SK-N-SH treated with all-trans-retinoic acid at 6 μM for 48 hours (cell line): ENCODE data around the gene PSMB7.

Experiments
- CREB5 ChIP-seq: fragments of 250-450 bp; sonication (Bioruptor Pico); IDR thresholded peaks from 2 replicates; pipeline ENCODE4 v1.5.1; 2020; ENCODE audit warnings: low read depth, mild to moderate bottlenecking, moderate library complexity
- ESRRG ChIP-seq: fragments of 250-450 bp; sonication (Bioruptor Pico); IDR thresholded peaks from 2 replicates; pipeline ENCODE4 v1.6.1; 2021; ENCODE audit warnings: mild to moderate bottlenecking
- GLIS3 ChIP-seq: fragments of 250-450 bp; sonication (Bioruptor Pico); IDR thresholded peaks from 2 replicates; pipeline ENCODE4 v1.5.0; 2020; ENCODE audit warnings: mild to moderate bottlenecking, moderate library complexity
- OSR1 ChIP-seq: fragments of 250-450 bp; sonication (Bioruptor Pico); IDR thresholded peaks from 2 replicates; pipeline ENCODE4 v1.8.0; 2022; ENCODE audit warnings: moderate library complexity, mild to moderate bottlenecking, inconsistent platforms
- PATZ1 ChIP-seq: fragments of 250-450 bp; sonication (Bioruptor Pico); IDR thresholded peaks from 2 replicates; pipeline ENCODE4 v1.8.0; 2020; ENCODE audit warnings: mild to moderate bottlenecking, moderate library complexity, borderline replicate concordance
- RARB ChIP-seq: fragments of 250-450 bp; sonication (Bioruptor Pico); IDR thresholded peaks from 2 replicates; pipeline ENCODE4 v1.8.0; 2021; ENCODE audit warnings: mild to moderate bottlenecking, moderate library complexity
- SNAI2 ChIP-seq: fragments of 250-450 bp; sonication (Bioruptor Pico); IDR thresholded peaks from 2 replicates; pipeline ENCODE4 v1.5.0; 2020; ENCODE audit warnings: mild to moderate bottlenecking, moderate library complexity
- TCF4 ChIP-seq: fragments of 250-450 bp; sonication (Bioruptor Pico); IDR thresholded peaks from 2 replicates; pipeline ENCODE4 v1.8.0; 2021; ENCODE audit warnings: mild to moderate bottlenecking, moderate library complexity, borderline replicate concordance
- TSHZ2 ChIP-seq: fragments of 250-450 bp; sonication (Bioruptor Pico); IDR thresholded peaks from 2 replicates; pipeline ENCODE4 v1.5.0; 2020; ENCODE audit warnings: mild to moderate bottlenecking, moderate library complexity
- ZC3H10 ChIP-seq: fragments of 250-450 bp; sonication (Bioruptor Pico); IDR thresholded peaks from 2 replicates; pipeline ENCODE4 v1.5.1; 2021; ENCODE audit warnings: mild to moderate bottlenecking, moderate library complexity
- ZFP3 ChIP-seq: fragments of 250-450 bp; sonication (Bioruptor Pico); IDR thresholded peaks from 2 replicates; pipeline ENCODE4 v1.5.0; 2020; ENCODE audit warnings: mild to moderate bottlenecking, moderate library complexity
- ZFP30 ChIP-seq: fragments of 450-650 bp; formaldehyde crosslinking; IDR thresholded peaks from 2 replicates; pipeline ENCODE4 v1.5.0; 2022; ENCODE audit warnings: mild to moderate bottlenecking, moderate library complexity

- TF ChIP-seq PATZ1 (CRISPR knock-in tag) = no peak
- no peak for TF ChIP-seq ZFP3 (CRISPR knock-in tag)
- no peak for TF ChIP-seq ZC3H10 (CRISPR knock-in tag)
- no peak for TF ChIP-seq RARB (CRISPR knock-in tag)
- TF ChIP-seq ESRRG (CRISPR knock-in tag) = no peak
- no peak for TF ChIP-seq OSR1 (CRISPR knock-in tag)
- TF ChIP-seq TSHZ2 (CRISPR knock-in tag) = no peak
- no peak for TF ChIP-seq TCF4 (CRISPR knock-in tag)
- no peak for TF ChIP-seq SNAI2
- TF ChIP-seq GLIS3 (CRISPR knock-in tag) = no peak
- TF ChIP-seq CREB5 (CRISPR knock-in tag) = no peak
- no peak for TF ChIP-seq ZFP30 (CRISPR knock-in tag)
Observed at GRCh38 chr9:124326378-124326777, 88.9 kb downstream of the PSMB7 start.
